IPS-15b (cell line): ENCODE data around the gene NUAK2.

Source experiments
- H3K27me3 ChIP-seq: one replicate; pipeline ENCODE4 v1.6.1; 2013; ENCODE audit warnings: low read length; ENCODE audit not compliant: control insufficient read depth, insufficient read depth
- H3K36me3 ChIP-seq: one replicate; pipeline ENCODE4 v1.6.1; 2013; ENCODE audit warnings: low read length; ENCODE audit not compliant: control insufficient read depth, insufficient read depth
- H3K4me1 ChIP-seq: one replicate; pipeline ENCODE4 v1.6.1; 2013; ENCODE audit warnings: mild to moderate bottlenecking, low read length; ENCODE audit not compliant: control insufficient read depth, insufficient read depth
- H3K4me3 ChIP-seq: one replicate; pipeline ENCODE4 v1.5.1; 2013; ENCODE audit warnings: low read depth, low read length
- H3K9ac ChIP-seq: one replicate; pipeline ENCODE4 v1.6.1; 2013; ENCODE audit warnings: low read depth, mild to moderate bottlenecking, low read length
- H3K9me3 ChIP-seq: one replicate; pipeline ENCODE4 v1.6.1; 2013; ENCODE audit warnings: mild to moderate bottlenecking, low read length; ENCODE audit not compliant: control insufficient read depth, insufficient read depth

NUAK2 gene

GRCh38 chr1:205355075-205355453 is 33.5 kb upstream of the NUAK2 start:
- Histone ChIP-seq H3K9ac (no peak overlapping the region), H3K36me3 (no peaks in the 10 kb centered on the region), H3K9me3 (no peaks in the 10 kb centered on the region), H3K4me1 (peaks cover 51% of the 10 kb centered on the region), H3K4me3 (no peak overlapping the region), H3K27me3 (no peaks in the 10 kb centered on the region)

GRCh38 chr1:205354259-205355074 is 32.9 kb upstream of the NUAK2 start:
- Histone ChIP-seq H3K36me3 (no peaks in the 10 kb centered on the region), H3K9me3 (no peaks in the 10 kb centered on the region), H3K4me3 (no peak overlapping the region), H3K9ac (no peak overlapping the region), H3K4me1 (peaks cover 53% of the 10 kb centered on the region), H3K27me3 (no peaks in the 10 kb centered on the region)

- no peaks in the 10 kb centered on the region for H3K27me3 ChIP-seq
- H3K4me1 ChIP-seq: peaks cover 54% of the 10 kb centered on the region
- H3K9me3 ChIP-seq: no peaks in the 10 kb centered on the region
- no peaks in the 10 kb centered on the region for H3K36me3 ChIP-seq
- H3K4me3 ChIP-seq: no peak overlapping the region
- H3K9ac ChIP-seq: no peak overlapping the region
Measured at GRCh38 chr1:205353612-205354011, 32.1 kb upstream of the NUAK2 start.

DNA sequence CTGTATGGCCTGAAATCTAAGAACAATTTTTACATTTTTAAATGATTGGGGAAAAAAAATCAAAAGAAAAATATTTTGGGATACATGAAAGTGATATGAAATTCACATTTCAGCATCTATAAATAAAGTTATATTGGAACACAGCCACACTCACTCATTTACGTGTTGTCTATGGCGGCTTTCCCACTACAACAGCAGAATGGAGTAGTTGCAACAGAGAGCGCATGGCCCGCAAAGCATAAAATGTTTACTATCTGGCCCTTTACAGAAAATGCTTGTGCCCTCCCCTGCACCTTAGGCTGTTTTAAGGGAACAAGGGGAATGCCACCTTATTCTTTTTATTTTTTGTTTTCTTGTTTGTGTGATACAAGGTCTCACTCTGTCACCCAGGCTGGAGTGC is 31.6 kb upstream of the NUAK2 start:
- H3K4me1 ChIP-seq: peaks cover 54% of the 10 kb centered on the region

GRCh38 chr1:205351984-205352713 is 30.6 kb upstream of the NUAK2 start:
- no peaks in the 10 kb centered on the region for H3K9me3 ChIP-seq
- H3K27me3 ChIP-seq: peaks cover 2% of the 10 kb centered on the region
- no peak overlapping the region for H3K4me3 ChIP-seq
- peak overlapping the region; percentile 4 for H3K9ac ChIP-seq
- no peaks in the 10 kb centered on the region for H3K36me3 ChIP-seq
- peaks cover 47% of the 10 kb centered on the region for H3K4me1 ChIP-seq

More for the DNA sequence above, 31.6 kb upstream of the NUAK2 start:
- no peak overlapping the region for H3K4me3 ChIP-seq
- no peak overlapping the region for H3K9ac ChIP-seq
- no peaks in the 10 kb centered on the region for H3K27me3 ChIP-seq
- no peaks in the 10 kb centered on the region for H3K36me3 ChIP-seq
- H3K9me3 ChIP-seq: no peaks in the 10 kb centered on the region

- Histone ChIP-seq H3K27me3 (peaks cover 14% of the 10 kb centered on the region), H3K9me3 (no peaks in the 10 kb centered on the region), H3K9ac (peak overlapping the region; percentile 27), H3K4me3 (no peak overlapping the region), H3K4me1 (peaks cover 36% of the 10 kb centered on the region), H3K36me3 (no peaks in the 10 kb centered on the region)
Measured at GRCh38 chr1:205350691-205351141, 29.2 kb upstream of the NUAK2 start.

GRCh38 chr1:205350124-205350523 is 28.6 kb upstream of the NUAK2 start:
- Histone ChIP-seq H3K9ac (peak overlapping the region; percentile 27), H3K4me3 (no peak overlapping the region), H3K36me3 (no peaks in the 10 kb centered on the region), H3K27me3 (peaks cover 19% of the 10 kb centered on the region), H3K9me3 (no peaks in the 10 kb centered on the region), H3K4me1 (peaks cover 36% of the 10 kb centered on the region)

DNA sequence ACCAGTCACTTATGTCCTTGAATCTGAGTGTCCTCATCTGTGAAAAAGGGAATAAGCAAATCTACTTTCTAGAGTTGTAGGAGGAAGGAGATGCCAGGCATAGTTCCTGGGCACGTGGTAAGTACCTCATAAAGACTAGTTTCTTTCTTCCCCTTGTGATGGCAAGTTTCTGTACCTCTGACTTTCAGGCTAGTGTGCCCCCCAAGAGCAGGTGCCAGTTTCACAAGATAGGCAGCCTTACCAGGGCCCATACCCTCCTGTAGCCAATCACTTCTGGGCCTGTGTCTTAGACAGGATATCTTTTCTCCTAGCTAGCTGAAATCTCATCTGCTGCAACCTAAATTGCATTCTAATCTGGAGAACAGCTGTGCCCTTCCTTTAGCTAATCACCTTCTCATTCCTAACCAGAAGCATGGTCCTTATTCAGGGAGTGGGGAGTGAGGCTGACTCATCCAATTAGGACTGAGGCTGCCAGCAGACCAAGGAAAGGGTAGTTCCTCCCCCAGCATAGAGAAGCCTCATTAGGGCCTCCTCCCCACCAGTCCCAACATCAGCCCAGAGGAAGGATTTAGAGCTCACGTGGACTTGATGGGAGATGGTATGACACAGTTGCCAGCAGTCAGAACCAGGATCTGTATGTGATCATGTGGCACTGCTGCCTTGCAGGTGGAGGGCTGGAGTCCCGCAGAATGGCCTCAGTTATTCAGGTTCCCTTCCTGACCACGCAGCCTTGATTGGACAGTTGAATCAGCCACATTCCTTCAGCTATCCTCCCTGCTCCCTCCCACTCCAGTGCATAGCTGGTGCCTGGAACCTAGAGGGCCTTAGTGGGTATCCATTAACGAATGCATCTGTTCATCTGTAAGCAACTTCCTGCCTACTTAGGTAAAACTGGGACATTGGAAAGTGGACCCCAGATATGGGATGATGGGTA is 27.3 kb upstream of the NUAK2 start:
- Histone ChIP-seq H3K9me3 (no peaks in the 10 kb centered on the region), H3K4me1 (peaks cover 32% of the 10 kb centered on the region), H3K9ac (no peak overlapping the region), H3K36me3 (no peaks in the 10 kb centered on the region), H3K27me3 (peaks cover 30% of the 10 kb centered on the region), H3K4me3 (no peak overlapping the region)

DNA sequence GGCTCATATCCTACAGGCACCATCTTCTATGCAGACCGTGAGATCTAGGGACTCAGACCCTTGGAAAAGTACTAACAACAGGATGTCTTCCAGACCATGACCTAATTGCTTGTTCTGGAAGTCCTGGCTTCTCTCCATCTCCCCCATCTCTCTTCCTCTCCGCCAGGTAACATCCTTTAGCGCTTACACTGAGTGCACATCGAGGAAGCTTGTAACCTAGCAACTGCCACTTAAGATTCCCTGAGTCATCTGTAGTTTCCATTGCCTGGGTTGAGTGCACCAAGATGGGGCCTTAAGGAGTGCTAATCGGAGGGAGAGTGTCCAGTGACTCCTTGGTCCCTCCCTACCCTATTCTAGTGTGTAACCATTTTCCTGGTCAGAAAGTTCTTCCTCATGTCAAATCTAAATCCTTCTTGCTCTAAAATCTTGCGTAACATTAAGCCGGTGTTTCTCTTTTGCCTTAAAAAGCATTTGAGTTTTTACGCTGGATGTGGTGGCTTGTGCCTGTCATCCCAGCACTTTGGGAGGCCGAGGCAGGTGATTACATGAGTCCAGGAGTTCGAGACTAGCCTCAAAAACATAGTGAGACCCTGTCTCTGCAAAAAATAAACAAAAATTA is 25.5 kb upstream of the NUAK2 start:
- Histone ChIP-seq H3K9me3 (no peaks in the 10 kb centered on the region), H3K4me1 (peaks cover 21% of the 10 kb centered on the region), H3K9ac (no peak overlapping the region), H3K4me3 (no peak overlapping the region), H3K27me3 (peaks cover 44% of the 10 kb centered on the region), H3K36me3 (no peaks in the 10 kb centered on the region)

GRCh38 chr1:205345761-205346160 is 24.2 kb upstream of the NUAK2 start:
- Histone ChIP-seq H3K36me3 (no peaks in the 10 kb centered on the region), H3K4me3 (no peak overlapping the region), H3K9me3 (no peaks in the 10 kb centered on the region), H3K4me1 (peaks cover 20% of the 10 kb centered on the region), H3K27me3 (peaks cover 47% of the 10 kb centered on the region), H3K9ac (no peak overlapping the region)
